NCI-H2081 (cell line): ENCODE data around the gene PTDSS2.
A peak's percentile ranks its signal among the peaks of the same experiment; 100 is the strongest.
"Not testable (repeated sequence)": the region's sequence is repeated elsewhere in the genome, so short reads cannot be mapped to it uniquely, and the experiment has no call there.

Source experiments
- DNase-seq, 2 experiments: peaks; one replicate each; lab custom pipeline; 2025; lab: John Stamatoyannopoulos, UW

Gene PTDSS2

GRCh38 chr11:413120-414081 is 36.7 kb upstream of the PTDSS2 start:
- DNase-seq: no peak

- no peak for DNase-seq
These were observed 35.7 kb upstream of the PTDSS2 start for GRCh38 chr11:414318-414857.

- no peak for DNase-seq
These were observed 34.4 kb upstream of the PTDSS2 start for GRCh38 chr11:415640-416041.

GRCh38 chr11:416051-416756 is 33.9 kb upstream of the PTDSS2 start:
- DNase-seq: no peak

- DNase-seq: peak; percentile 37 to 58
These were observed 33.1 kb upstream of the PTDSS2 start for GRCh38 chr11:416757-417621.

- DNase-seq: no peak
These were observed 32.3 kb upstream of the PTDSS2 start for GRCh38 chr11:417652-418342.

- DNase-seq: no peak
These were observed 31.5 kb upstream of the PTDSS2 start for GRCh38 chr11:418343-419247.

GRCh38 chr11:419248-420005 is 30.7 kb upstream of the PTDSS2 start:
- no peak for DNase-seq

- no peak for DNase-seq
These were observed 29.8 kb upstream of the PTDSS2 start for GRCh38 chr11:420054-420910.

GRCh38 chr11:420911-421321 is 29.2 kb upstream of the PTDSS2 start:
- no peak for DNase-seq

GRCh38 chr11:422249-422656 is 27.8 kb upstream of the PTDSS2 start:
- DNase-seq: no peak

- DNase-seq: no peak
These were observed 25.8 kb upstream of the PTDSS2 start for GRCh38 chr11:424232-424631.

GRCh38 chr11:424766-425165 is 25.3 kb upstream of the PTDSS2 start:
- not testable (repeated sequence) for DNase-seq

- no peak for DNase-seq
These were observed 24.8 kb upstream of the PTDSS2 start for GRCh38 chr11:425301-425700.

- no peak for DNase-seq
These were observed 23.2 kb upstream of the PTDSS2 start for GRCh38 chr11:426851-427250.

GRCh38 chr11:428295-428694 is 21.8 kb upstream of the PTDSS2 start:
- DNase-seq: no peak

- DNase-seq: no peak
These were observed 20.7 kb upstream of the PTDSS2 start for GRCh38 chr11:429391-429790.

GRCh38 chr11:429931-430456 is 20.1 kb upstream of the PTDSS2 start:
- DNase-seq: no peak
